ENCODE data around the gene SPPL2A.
A peak's percentile ranks its signal among the peaks of the same experiment; 100 is the strongest.
"Not testable (repeated sequence)": the region's sequence is repeated elsewhere in the genome, so short reads cannot be mapped to it uniquely, and the experiment has no call there.

The SPPL2A gene

GRCh38 chr15:50765195-50765967, at the start of gene SPPL2A:
SPPL2A (minus strand) TSS chr15:50765706; CDS start chr15:50765533, 173 bp downstream.
- DNase-seq (ENCODE audit: low read depth in 2 of 2): peak; percentile 85 to 91

GRCh38 chr15:50814634-50815033, 49.1 kb upstream of the SPPL2A start:
- DNase-seq (ENCODE audit: low read depth in 2 of 2): no peak

GRCh38 chr15:50813865-50814264, 48.4 kb upstream of the SPPL2A start:
- no peak for DNase-seq (ENCODE audit: low read depth in 2 of 2)

- no peak for DNase-seq (ENCODE audit: low read depth in 2 of 2)
Observed at GRCh38 chr15:50813089-50813488, 47.6 kb upstream of the SPPL2A start.

- DNase-seq (ENCODE audit: low read depth in 2 of 2): not testable (repeated sequence)
Observed at GRCh38 chr15:50812181-50812506, 46.6 kb upstream of the SPPL2A start.

- not testable (repeated sequence) for DNase-seq (ENCODE audit: low read depth in 2 of 2)
Observed at GRCh38 chr15:50811461-50812180, 46.1 kb upstream of the SPPL2A start.

GRCh38 chr15:50810128-50810527, 44.6 kb upstream of the SPPL2A start:
- DNase-seq (ENCODE audit: low read depth in 2 of 2): no peak

GRCh38 chr15:50808728-50809127, 43.2 kb upstream of the SPPL2A start:
- DNase-seq (ENCODE audit: low read depth in 2 of 2): no peak

- no peak for DNase-seq (ENCODE audit: low read depth in 2 of 2)
Observed at GRCh38 chr15:50803479-50804180, 38.1 kb upstream of the SPPL2A start.

GRCh38 chr15:50800715-50801114, 35.2 kb upstream of the SPPL2A start:
- DNase-seq (ENCODE audit: low read depth in 2 of 2): no peak

- no peak for DNase-seq (ENCODE audit: low read depth in 2 of 2)
Observed at GRCh38 chr15:50798684-50799083, 33.2 kb upstream of the SPPL2A start.

GRCh38 chr15:50797926-50798325, 32.4 kb upstream of the SPPL2A start:
- no peak for DNase-seq (ENCODE audit: low read depth in 2 of 2)

GRCh38 chr15:50791486-50791885, 26.0 kb upstream of the SPPL2A start:
- DNase-seq (ENCODE audit: low read depth in 2 of 2): no peak

GRCh38 chr15:50790778-50791453, 25.4 kb upstream of the SPPL2A start:
- no peak for DNase-seq (ENCODE audit: low read depth in 2 of 2)

- no peak for DNase-seq (ENCODE audit: low read depth in 2 of 2)
Observed at GRCh38 chr15:50786871-50787270, 21.4 kb upstream of the SPPL2A start.

GRCh38 chr15:50786438-50786837, 20.9 kb upstream of the SPPL2A start:
- no peak for DNase-seq (ENCODE audit: low read depth in 2 of 2)

GRCh38 chr15:50783895-50784294, 18.4 kb upstream of the SPPL2A start:
- no peak for DNase-seq (ENCODE audit: low read depth in 2 of 2)

- DNase-seq (ENCODE audit: low read depth in 2 of 2): no peak
Observed at GRCh38 chr15:50783411-50783810, 17.9 kb upstream of the SPPL2A start.

GRCh38 chr15:50778086-50778485, 12.6 kb upstream of the SPPL2A start:
- DNase-seq (ENCODE audit: low read depth in 2 of 2): no peak

- no peak for DNase-seq (ENCODE audit: low read depth in 2 of 2)
Observed at GRCh38 chr15:50777042-50777441, 11.5 kb upstream of the SPPL2A start.

GRCh38 chr15:50774450-50774849, 8.9 kb upstream of the SPPL2A start:
- no peak for DNase-seq (ENCODE audit: low read depth in 2 of 2)

GRCh38 chr15:50773389-50773788, 7.9 kb upstream of the SPPL2A start:
- DNase-seq (ENCODE audit: low read depth in 2 of 2): no peak
